Globus pallidus (tissue), 1 donor: Measurements from ENCODE around the gene MED23.
A peak's percentile ranks its signal among the peaks of the same experiment; 100 is the strongest.

Experiments
- DNase-seq: peaks from one replicate; pipeline ENCODE4 v3.0.0-alpha.2; 2015; ENCODE audit warnings: low spot score

The MED23 gene

DNA sequence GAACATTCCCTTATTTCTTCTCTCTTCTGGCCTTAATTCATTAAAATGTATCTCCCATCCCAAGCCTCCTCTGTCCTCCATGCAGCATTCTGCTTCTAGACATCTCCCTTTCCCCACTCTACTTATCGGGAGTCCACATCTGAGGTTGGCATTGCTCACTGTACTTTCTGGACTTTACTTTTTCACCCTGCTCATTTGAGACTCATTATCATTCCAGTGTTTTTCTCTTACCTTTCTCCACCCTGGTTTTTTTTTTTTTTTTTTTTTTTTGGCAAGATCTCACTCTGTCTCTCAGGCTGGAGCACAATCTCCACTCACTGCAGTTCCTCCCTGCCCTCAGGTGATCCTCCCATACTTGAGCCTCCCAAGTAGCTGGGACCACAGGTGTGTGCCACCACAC lies 13.5 kb upstream of the MED23 start:
- DNase-seq = no peak

DNA sequence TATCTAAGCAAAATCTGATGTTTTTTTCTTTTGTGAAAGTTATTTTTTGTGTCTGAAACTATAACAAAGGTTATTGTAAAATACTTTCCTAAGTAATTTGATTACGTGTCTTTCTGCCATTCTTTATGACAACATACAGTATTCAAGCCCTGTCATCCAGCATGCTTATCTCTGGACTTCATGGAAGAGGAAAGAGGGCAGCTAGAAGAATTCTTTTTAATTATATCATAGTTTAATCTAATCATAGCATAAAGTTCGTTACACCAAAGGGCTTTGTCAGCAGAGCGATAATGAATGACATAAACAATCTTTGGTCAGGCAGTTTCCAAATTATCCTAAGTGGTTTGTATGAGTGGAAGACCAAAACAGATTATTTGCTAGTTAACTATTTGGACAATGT lies 12.5 kb upstream of the MED23 start:
- no peak for DNase-seq

DNA sequence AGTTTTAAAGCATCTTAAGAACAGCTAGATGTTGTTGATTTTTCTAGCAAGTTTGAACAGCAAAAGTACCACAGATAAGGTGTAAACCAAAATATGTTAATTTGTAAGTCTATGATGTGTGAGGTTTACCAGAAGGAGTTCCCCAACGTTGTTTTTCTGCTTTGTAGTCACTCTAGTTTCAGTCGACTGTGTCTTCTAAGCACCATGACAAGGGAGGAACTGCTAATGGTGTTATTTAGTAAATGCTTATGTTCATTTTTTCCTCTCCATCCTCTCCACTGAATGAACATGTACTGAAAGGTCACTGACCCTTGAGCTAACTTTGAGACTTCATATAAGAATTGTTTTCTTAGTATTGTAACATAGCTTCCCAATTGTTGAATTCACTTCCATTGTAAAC lies 12.1 kb upstream of the MED23 start:
- DNase-seq = no peak

DNA sequence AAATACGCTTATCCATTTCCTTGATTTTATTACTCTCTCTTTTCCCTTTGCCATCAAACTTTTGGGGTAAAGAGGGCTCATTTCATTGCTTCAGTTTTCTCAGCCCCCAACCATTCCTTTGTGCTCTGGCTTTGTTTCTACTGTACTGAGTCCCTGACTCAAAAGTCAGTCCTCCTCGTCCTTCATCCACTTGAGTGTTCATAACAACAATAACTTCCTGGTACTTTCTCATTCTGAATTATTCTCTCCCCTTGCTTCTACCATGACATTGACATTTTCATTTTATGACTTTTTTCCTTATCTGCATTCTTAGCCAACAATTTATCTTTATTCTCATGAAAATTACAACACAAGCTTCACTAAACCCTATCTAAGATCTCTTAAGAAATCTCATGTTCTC lies 10.0 kb upstream of the MED23 start:
- no peak for DNase-seq

DNA sequence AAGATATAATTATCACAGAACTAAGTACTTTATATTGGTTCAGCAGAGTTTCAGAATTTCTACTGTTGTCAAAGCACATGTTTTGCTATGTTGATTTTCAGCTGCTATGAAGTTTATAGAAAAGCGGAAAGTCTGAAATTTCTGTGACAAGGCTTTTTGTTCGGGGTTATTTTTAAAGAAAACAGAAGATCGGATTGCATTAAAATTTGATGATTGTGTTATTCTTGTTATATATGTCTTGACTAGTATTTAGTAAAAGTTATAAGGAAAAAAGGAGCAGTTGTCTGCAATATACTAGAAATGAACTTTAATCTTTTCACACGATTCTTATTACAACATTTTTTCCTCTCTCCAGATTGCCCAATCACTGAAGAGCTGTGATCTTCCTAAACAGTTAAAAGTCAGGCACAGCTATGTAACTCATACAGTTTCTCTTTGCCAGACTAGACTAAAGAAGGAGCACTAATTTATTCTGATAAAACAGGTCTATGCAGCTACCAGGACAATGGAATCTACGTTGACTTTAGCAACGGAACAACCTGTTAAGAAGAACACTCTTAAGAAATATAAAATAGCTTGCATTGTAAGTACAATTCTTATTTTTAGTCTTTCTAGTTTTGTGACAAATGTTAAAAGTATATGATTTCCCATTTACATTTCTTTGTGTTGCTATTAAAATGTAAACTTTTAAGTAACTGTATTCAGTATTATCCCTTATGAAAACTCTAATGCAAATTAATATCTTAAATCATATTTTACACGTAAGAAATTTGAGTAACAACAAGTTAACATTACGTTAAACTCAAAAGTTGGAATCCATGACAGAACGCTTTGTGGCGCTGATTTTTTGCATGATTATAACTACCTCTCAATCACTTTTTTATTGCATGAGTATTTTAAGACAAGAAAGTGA lies 9.1 kb upstream of the MED23 start, which contains the start of gene ENPP3:
TSS of gene ENPP3 (plus strand) at position 423 of the 913 bp plus-strand sequence. CDS start at position 506, 83 bp downstream.
- no peak for DNase-seq

DNA sequence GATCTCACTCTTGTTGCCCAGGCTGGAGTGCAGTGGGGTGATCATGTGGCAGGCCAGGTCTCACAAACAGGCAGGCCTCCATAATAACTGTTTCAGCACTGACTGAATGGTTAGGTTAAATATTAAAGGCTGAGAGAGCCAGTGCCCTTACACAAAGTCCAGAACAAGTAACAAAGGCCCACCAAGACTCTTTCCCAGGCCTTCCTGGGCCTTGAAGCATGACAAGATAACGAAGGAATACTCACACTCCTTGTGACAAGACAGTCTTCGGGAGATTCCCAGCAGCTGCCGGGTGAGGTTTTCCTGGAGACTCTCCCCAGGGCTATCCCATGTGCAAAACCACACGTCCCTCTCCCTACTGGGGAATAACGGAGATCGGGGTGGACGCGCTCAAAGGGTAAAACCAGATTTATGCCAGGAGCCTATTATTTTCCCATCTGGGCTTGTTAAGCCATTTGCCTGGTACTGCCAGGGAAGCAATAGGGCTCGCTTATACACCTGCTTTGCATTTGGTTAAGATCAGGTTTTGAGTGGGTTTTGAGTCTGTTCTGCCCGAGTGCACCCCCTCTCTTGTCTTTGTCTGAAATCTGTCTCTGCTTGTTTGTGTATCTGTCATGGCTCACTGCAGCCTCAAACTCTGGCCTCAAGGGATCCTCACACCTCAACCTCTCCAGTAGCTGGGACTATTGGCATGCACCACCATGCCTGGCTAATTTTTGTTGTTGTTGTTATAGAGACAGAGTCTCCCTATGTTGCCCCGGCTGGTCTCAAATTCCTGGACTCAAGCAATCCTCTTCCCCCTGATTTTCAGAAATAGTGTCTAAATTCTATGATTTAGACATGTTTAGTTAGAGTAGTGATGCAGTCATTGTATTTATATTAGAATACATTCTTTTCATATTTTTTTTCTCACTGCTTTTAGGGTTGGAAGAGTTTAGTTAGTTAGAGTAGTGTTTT lies 7.6 kb upstream of the MED23 start:
- DNase-seq = no peak

DNA sequence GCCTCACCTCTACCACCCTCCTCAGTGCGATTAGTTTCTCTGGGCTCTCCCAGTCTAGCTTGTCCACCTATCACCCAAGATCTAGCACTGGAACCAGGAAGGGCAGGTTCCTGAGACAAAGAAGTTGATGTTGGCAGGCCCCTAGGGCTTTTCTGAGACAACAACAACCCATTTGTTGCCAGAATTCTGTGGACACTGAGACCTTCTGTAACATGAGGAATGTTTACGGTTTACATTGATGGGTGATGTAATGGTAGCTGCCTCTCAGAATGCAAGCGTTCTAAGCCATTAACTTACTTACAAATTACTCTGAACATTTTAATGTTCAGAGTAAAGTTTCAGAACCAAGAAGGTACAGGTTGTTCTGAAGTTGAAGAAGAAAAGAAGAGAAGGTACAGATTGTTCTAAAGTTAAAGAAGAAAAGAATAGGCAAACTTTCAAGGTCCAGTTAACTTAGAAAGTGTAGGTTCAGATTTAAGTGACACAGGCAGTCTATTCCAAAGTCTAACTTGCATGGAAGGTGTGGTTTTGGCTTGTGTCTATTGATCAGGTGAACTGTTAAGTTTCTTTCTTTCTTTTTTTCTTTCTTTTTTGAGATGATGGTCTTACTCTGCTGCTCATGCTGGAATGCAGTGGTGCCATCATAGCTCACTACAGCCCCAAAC lies 3.7 kb upstream of the MED23 start:
- DNase-seq = no peak

DNA sequence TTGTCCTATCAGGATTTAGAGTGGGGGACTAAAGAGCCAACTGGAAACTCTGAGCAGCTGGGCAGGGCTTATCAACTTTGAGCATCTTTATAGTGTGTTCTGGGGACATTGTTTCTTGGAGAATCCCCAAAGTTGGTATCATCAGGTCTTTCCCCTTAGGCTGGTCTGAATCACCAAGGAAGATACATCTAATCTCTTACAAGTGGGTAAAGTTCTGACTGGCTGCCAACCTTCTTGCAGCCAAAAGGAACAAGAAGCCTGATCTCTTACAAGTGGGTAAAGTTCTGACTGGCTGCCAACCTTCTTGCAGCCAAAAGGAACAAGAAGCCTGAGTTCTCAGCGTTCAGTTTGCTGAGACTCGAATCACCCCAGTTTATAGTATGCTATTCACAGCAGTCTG lies 1.6 kb upstream of the MED23 start:
- DNase-seq = peak; percentile 18

DNA sequence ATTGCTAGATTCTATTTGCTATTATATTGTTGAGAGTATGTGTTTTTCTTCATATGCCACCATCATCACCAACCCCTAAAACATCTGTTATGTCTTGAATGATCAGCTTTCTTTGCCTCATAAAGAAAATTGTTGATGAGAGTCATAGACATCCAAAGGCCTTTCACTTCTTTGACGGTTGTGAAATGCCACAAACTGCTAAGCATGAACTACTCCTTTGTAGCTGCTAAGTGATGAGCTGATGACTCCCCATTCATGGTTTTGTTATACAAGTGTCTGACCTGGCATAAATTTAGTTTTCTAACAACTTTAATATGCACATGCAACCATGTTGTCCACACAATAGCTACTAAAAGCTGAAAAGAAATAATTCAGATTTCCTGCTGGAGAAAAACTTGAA lies 684 bp upstream of the MED23 start:
- DNase-seq = no peak

DNA sequence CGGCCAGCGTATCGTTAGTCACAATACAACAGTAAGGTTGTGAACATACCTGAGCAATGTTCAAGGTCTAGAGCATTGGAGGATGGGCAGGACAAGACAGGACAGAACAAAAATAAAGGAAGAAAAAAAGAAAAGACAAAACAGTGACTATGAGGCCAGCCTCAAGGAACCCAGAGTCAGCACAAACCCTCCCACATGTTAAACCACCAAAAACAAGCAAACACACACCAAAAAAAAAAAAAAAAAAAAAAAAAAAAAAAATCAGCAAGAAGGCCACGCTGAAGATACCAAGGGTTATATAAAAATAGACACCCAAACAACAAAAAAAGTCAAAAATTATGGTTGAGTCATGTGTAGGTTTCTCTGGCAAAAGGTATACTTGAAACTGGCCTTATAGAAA lies 12.8 kb downstream of the MED23 start:
- DNase-seq = no peak

DNA sequence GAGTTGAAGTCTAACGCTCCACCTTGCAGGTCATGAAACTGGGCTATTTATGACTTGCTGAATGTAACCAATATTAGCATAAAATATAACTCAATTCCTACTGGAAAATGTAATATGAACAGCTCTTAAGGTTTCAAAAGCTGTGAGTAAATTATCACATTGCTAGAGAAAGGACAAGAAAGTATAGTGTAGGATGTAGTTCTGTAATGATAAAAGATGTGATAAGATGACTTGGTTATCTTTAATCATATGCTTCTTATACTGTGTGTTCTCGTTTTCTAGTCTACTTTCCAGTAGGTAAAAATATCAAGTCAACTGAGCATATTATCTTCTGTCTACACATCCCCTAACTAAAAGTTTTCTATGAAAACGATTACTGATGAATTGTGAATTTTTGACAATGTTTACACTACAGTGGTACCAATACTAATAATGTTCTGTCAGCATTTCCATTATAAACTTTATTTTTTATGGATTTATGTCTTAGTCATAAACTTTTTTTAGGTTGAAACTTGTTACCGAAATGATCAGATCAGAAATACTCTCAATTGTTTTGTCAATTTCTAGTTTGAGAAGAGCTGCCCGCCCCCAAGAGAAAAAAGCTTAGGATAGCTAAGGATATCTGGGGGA lies 14.6 kb downstream of the MED23 start:
- no peak for DNase-seq

DNA sequence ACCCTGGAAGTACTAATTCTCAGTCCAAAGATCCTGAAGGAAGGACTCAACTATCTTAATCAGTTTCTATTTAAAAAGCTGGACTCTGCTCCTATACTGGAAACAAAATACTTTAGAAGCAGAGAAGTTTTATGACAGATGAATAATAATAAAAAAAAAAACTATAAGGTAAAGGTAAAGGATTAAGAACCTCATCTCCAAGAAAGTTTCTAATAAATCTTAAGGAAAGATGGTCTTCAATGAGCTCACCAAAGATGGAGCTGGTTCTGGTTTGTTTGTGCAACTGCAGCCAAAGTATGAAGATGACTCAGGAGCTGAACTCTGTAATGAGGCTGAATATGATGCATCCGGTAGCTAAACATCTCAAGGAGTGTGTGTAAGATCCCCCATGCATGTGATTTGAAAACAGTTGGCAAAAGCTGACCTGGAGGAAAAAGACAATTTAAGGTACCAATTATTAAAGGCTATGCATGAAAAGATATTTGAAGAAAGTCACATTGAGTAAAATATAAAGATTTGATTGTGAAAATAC lies 25.2 kb downstream of the MED23 start:
- DNase-seq = no peak

DNA sequence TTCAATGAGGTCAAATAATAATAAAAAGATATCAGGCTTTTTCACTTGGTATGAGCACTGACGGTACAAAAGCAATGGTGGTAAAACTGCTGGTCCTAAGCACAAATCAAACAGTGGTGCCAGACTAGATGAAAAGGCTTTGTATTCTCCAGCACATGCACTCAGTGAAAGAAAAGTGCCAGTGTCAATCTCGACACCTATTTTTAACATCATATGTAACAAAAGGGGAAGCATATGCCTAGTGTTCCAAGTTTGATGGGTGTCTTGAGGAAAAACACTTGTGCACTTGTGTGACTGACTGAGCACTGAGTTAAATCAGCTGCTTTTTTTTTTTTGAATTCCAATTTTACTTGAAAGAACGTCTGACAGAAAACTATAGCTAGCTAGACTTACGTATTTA lies 27.3 kb downstream of the MED23 start:
- peak; percentile 37 for DNase-seq

DNA sequence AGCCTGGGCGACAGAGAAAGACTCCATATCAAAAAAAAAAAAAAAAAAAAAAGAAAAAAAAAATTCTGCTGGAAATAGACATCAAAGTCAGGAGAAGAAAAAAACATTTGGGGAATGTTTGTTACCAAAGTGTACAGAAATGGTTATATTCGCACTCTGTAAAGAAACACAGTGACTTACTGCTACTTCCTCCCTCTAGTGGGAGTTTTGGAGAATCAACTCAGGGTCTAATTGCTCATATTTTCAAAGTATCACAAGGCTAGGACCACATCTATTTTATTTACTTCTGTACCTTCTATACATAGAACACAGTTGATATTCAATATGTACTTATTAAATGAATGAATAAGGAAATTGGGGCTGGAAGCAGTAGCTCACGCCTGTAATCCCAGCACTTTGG lies 30.6 kb downstream of the MED23 start:
- no peak for DNase-seq

DNA sequence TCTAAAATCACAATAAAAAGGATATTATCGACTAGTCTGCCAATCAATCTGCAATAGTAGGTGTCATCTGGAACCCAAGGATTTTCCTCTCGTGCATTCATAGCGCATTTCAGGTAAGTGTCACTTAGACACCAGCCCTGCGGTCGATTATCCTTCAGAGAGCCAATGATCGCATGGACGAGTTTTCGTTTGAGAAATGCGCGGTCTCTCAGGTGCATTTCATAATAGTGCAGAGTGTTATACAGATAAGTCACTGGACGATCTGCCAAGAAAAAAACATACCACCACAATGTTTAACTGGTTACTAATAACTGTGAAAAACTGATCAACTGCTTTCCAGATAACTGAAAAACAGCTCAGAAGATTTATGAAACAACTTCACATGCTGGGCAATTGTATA lies 34.0 kb downstream of the MED23 start:
- DNase-seq = no peak

DNA sequence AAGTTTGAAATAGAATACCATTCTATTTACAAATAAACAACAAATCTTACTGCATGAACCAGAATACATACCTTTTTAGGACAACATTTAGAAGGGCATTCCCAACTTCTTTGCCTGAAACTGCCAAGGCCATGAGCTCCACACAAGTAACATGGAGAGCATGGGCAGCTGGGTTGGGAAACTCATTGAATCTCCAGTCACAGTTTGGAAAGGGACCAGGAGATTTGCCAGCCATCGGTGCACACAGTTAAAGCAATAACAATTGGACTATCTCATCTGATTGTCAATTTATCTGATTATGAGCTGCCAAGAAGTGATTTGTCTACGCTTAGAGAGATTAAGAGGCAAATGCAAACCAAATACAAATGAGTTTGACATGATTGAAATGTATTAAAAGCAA lies 35.1 kb downstream of the MED23 start:
- no peak for DNase-seq

DNA sequence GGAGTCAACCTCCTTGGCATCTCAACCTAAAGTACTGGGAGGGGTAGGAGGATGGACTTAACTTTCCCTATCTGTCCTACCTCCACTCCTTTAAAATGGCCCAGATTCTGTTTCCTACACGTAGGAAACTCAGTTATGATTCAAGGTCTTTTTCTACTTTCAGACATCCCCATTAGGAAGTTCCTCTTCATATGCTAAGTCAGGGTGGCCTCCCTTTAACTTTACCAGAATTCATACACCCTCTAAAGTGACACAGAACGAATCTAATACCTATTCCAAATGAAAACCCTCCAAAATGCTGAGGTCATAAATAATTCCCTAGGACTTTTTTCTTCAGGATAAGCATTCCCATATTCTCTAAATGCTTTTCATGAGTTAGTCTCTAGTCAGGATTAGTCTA lies 39.4 kb downstream of the MED23 start:
- no peak for DNase-seq

DNA sequence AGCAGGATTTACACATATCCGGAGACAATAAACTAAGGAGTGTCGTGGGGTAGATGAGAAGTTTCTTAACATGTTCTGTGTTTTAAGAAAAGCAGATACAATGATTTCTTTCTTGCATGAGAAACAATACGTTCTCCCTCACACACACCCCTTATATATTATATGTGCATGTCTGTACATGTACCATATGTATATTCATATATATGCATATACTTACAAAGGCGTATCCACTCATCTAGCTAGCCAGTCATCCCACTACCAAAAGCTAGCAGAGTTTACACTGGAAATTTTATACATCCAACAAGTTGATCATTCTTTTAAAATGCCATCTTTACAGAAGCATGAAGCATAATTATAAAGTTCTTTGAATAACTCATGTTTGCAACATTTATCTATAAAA lies 40.1 kb downstream of the MED23 start:
- DNase-seq = no peak

DNA sequence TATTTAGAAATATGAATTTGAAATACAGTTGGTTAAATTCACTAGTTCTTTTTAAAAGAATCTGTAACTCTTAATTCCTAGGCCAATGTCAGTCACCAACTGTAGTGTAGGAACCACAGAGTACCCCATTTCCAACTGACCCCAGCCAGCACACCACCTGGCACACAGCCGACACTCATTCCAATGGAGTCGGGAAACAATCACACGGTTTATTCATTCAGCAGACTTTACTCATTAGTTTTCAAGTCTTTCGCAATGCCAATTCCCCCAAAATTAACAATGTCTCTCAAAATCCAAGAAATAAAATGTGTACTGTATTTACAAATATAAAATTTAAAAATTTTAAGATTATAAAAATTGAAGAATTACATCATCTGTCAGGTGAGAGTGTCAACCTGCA lies 41.5 kb downstream of the MED23 start:
- DNase-seq = no peak

DNA sequence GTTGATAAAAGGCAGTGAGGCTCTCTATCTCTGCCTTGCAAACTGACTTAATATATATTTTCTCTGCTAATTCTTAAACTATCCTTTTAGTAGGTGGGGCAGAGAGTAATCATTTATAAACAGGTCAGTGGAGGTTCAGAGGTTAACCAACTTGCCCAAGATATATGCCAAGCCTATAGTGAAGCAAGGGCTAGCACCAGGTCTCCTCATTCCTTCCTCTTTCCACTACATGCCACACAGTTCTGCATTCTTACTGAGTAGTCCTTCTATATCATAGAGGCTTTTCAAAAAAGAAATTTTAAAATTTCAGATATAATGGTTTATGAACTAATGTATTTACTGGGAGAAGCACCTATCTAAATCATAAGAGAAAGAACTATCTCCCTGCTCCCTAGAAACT lies 46.5 kb downstream of the MED23 start:
- DNase-seq = no peak

DNA sequence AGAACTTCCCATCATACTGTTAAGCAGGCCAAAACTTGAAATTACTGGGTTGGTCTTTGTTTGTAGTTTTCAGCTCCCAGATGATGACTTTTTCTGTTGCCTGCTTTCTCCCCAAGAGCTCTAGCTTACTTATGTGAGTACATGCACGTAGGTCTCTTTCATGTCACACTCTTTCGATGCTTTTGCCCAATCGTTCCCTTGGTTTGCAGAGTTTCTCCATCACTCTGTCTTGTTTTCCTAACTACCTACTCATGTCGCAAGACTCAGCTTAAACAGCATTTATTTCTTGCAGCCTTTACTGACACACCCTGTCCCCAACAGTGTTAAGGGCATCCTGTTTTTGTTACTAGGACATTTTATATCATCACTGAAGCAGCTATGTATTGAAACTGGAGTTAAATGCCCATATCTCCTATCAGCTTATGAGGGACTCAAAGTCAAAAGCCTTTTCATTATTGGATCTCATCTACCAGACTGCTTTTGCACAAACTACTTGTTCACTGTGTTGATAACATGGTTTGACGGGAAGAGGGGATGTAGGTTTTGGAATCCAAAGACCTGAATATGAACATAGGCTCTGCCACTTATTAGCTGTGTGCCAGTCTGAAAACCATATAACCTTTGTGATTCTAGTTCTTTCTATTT lies 52.1 kb downstream of the MED23 start:
- DNase-seq = no peak
